GM12878 (cell line): Measurements from ENCODE around the gene ZNF785. TPM values are rescaled to one million over a fixed set of nuclear protein-coding genes. Genes with fewer than 3 reads are reported as not detected.

Experiments
- ATAC-seq: fragments of 200-7000 bp; cut with Tn5 transposase; 3 replicates; pipeline ENCODE4 v1.9.1; 2020; ENCODE audit warnings: mild to moderate bottlenecking, moderate library complexity
- BruUV-seq: library from RNA; stranded (reverse); fragments of 400-500 nt; replicated peaks from 2 replicates; lab custom pipeline; 2021; lab: Mats Ljungman, UMichigan
- CTCF ChIA-PET: fragments of 300-600 bp; sonication (Branson Sonifier 250); formaldehyde crosslinking; extraction: SDS; loops from one replicate; lab custom pipeline; 2021; ENCODE audit warnings: inconsistent platforms; lab: Yijun Ruan, JAX
- POLR2A ChIA-PET: fragments of 350-600 bp; formaldehyde crosslinking; extraction: SDS; loops from one replicate; lab custom pipeline; 2021; ENCODE audit warnings: inconsistent platforms; lab: Charles Lee
- RAD21 ChIA-PET: fragments of 300-600 bp; sonication (Branson Sonifier 250); formaldehyde crosslinking; loops from one replicate; lab custom pipeline; 2023; ENCODE audit warnings: antibody characterized with exemption; ENCODE audit not compliant: unreplicated experiment; lab: Charles Lee
- SMC1A ChIA-PET: fragments of 300-600 bp; sonication (Branson Sonifier 250); formaldehyde crosslinking; loops from one replicate; lab custom pipeline; 2023; ENCODE audit not compliant: unreplicated experiment, uncharacterized antibody; lab: Charles Lee
- DNase-seq: peaks from one replicate; pipeline ENCODE4 v3.0.0-alpha.2; 2011; ENCODE audit warnings: low read depth, low spot score
- FAIRE-seq: peaks from 3 replicates; lab custom pipeline; 2011; peaks lifted over from hg19 to GRCh38; lab: Jason Lieb, UNC
- H2AFZ ChIP-seq: 2 replicates; pipeline ENCODE4 v1.6.0; 2011; ENCODE audit warnings: low read depth, low read length, control low read depth; ENCODE audit not compliant: control insufficient read depth
- H3K27ac ChIP-seq: 2 replicates; pipeline ENCODE4 v1.5.1; 2011; ENCODE audit warnings: control low read depth; ENCODE audit not compliant: control insufficient read depth, insufficient read depth
- H3K27me3 ChIP-seq, 2 experiments: replicated peaks in 1 of 2; 2 replicates each; pipeline versions ENCODE4 v1.6.0 to v1.6.1; 2011; ENCODE audit warnings: low read length in 1 of 2; ENCODE audit not compliant: control insufficient read depth in 2 of 2, insufficient read depth in 2 of 2
- H3K36me3 ChIP-seq, 2 experiments: 2 replicates each; pipeline ENCODE4 v1.5.1; 2011; ENCODE audit warnings: low read length in 1 of 2; ENCODE audit not compliant: control insufficient read depth in 2 of 2, insufficient read depth in 2 of 2
- H3K4me1 ChIP-seq: 2 replicates; pipeline ENCODE4 v1.6.1; 2011; ENCODE audit warnings: mild to moderate bottlenecking, low read length, moderate library complexity, mixed read lengths; ENCODE audit not compliant: control insufficient read depth, insufficient read depth
- H3K4me2 ChIP-seq: 2 replicates; pipeline ENCODE4 v1.6.0; 2011; ENCODE audit warnings: control low read depth; ENCODE audit not compliant: control insufficient read depth, insufficient read depth
- H3K4me3 ChIP-seq: fragments of 200-600 bp; sonication (generic); 2 replicates; pipeline ENCODE4 v1.5.1; 2016
- H3K79me2 ChIP-seq: 2 replicates; pipeline ENCODE4 v1.6.0; 2011; ENCODE audit warnings: low read length; ENCODE audit not compliant: control insufficient read depth, insufficient read depth
- H3K9ac ChIP-seq: 2 replicates; pipeline ENCODE4 v1.8.0; 2011; ENCODE audit warnings: low read length, control low read depth, mixed read lengths; ENCODE audit not compliant: control insufficient read depth, insufficient read depth
- H3K9me3 ChIP-seq: replicated peaks from 3 replicates; pipeline ENCODE4 v1.5.1; 2011; ENCODE audit warnings: mild to moderate bottlenecking, low read length; ENCODE audit not compliant: control insufficient read depth, insufficient read depth
- H4K20me1 ChIP-seq: 2 replicates; pipeline ENCODE4 v1.6.0; 2011; ENCODE audit not compliant: control insufficient read depth, insufficient read depth
- CTCF ChIP-seq, 3 experiments: IDR thresholded peaks in 2 of 3; conservative IDR thresholded peaks in 1 of 3; 2 replicates each; pipeline ENCODE4 v1.5.1; 2011; ENCODE audit warnings: low read depth in 3 of 3, low read length in 3 of 3, mild to moderate bottlenecking in 3 of 3, control low read depth in 2 of 3, moderate library complexity in 2 of 3, inconsistent platforms in 1 of 3, mixed read lengths in 1 of 3; ENCODE audit not compliant: control insufficient read depth in 2 of 3, insufficient read depth in 1 of 3; ENCODE audit errors: extremely low read depth in 1 of 3
- MLLT1 ChIP-seq: fragments of 450-650 bp; IDR thresholded peaks from 2 replicates; pipeline ENCODE4 v1.6.1; 2016; ENCODE audit warnings: mild to moderate bottlenecking
- POLR2AphosphoS5 ChIP-seq: IDR thresholded peaks from 2 replicates; pipeline ENCODE4 v1.6.1; 2011; ENCODE audit warnings: mild to moderate bottlenecking, low read length, inconsistent platforms
- YY1 ChIP-seq: IDR thresholded peaks from 2 replicates; pipeline ENCODE4 v1.6.1; 2011; ENCODE audit warnings: low read depth, mild to moderate bottlenecking, low read length
- ZNF384 ChIP-seq: IDR thresholded peaks from 2 replicates; pipeline ENCODE4 v1.6.1; 2012; ENCODE audit warnings: low read depth, mild to moderate bottlenecking, low read length, improper control_type of control experiment, borderline replicate concordance
- WGBS: methylation state at CpG from one replicate; pipeline ENCODE4 v1.1.6; 2016; ENCODE audit warnings: low lambda C conversion rate; ENCODE audit not compliant: insufficient replicate concordance, insufficient coverage; ENCODE audit errors: missing lambda C conversion rate; 5-methylcytosine and 5-hydroxymethylcytosine counted together
- in situ Hi-C: fragments of 300-500 bp; cut with MboI; formaldehyde crosslinking; loops from 9 replicates; pipeline ENCODE4 v1.14.3; 2018; ENCODE audit warnings: mixed read lengths
- intact Hi-C: fragments of 100-400 bp; cut with micrococcal nuclease; formaldehyde crosslinking; loops from one replicate; pipeline ENCODE4 v1.14.2; 2022; ENCODE audit not compliant: unreplicated experiment
- polyA plus RNA-seq, 11 experiments: library from polyadenylated mRNA; depleted of rRNA in 4 of 11; unstranded in 6 of 11; stranded (reverse) in 5 of 11; fragments of >200 nt; fragmentation: Nextera tagmentation in 4 of 11; fragmentation: Illumina TruSeq in 1 of 11; extraction: Ambion mirVana in 4 of 11; extraction: Trizol in 1 of 11; gene quantifications; 1 replicate in 1 of 11; 2 replicates in 10 of 11; pipeline versions ENCODE4 v1.2.1 to v1.2.3, GENCODE V29; 2011 to 2016; ENCODE audit warnings: inconsistent platforms in 2 of 11, missing spikeins in 2 of 11, low read depth in 1 of 11
- total RNA-seq, 4 experiments: library from RNA; depleted of rRNA in 3 of 4; stranded (reverse); fragments of >200 nt in 3 of 4; fragmentation: Illumina TruSeq in 1 of 4; extraction: Trizol in 1 of 4; gene quantifications; 2 replicates each; pipeline versions ENCODE4 v1.2.1 to v1.2.3, GENCODE V29; 2013 to 2021

The ZNF785 gene
- total and polyA plus RNA-seq, 10 of the 15 experiments (the other 5 are each of a cell fraction or from before 2014, with no cell fraction given): 0.87 to 11.5 (median 7.5) TPM

GRCh38 chr16:30533748-30534367 lies 51.6 kb downstream of the ZNF785 start:
- no TSS peak for BruUV-seq
- Histone ChIP-seq H3K4me1 (peaks cover under 1% of the 10 kb centered on the region; the same call in 1 of the 2 replicates), H4K20me1 (no peaks in the 10 kb centered on the region), H3K79me2 (peaks cover 27% of the 10 kb centered on the region), H3K4me2 (peak overlapping the region; percentile 32), H3K4me3 (peak overlapping the region; percentile 90), H3K9ac (peak overlapping the region; percentile 96), H3K27ac (peak overlapping the region; percentile 85), H3K9me3 (no peaks in the 10 kb centered on the region), H2AFZ (peak overlapping the region; percentile 86), H3K36me3 (peaks cover 2 to 3% of the 10 kb centered on the region in 2 experiments; a peak in 1 of 4 replicates), H3K27me3 (no peaks in the 10 kb centered on the region)
- ChIA-PET SMC1A (interaction anchor here (0.9 to 4.7 kb wide), 8 partner anchors 24 to 104 kb away, joined by 5 to 47 read pairs (median 16); partner anchors contain the start of genes DCTPP1, ITGAL and ZNF764), CTCF (interaction anchor here (0.6 to 4.7 kb wide), 13 partner anchors 24 to 125 kb away, joined by 3 to 81 read pairs (median 15); partner anchors contain the start of genes DCTPP1, ITGAL, PRR14 and SEPHS2), POLR2A (interaction anchor here (0.5 to 5.2 kb wide), 15 partner anchors 26 to 381 kb away, joined by 3 to 109 read pairs (median 4); partner anchors contain the start of genes DCTPP1, ITGAL, ZNF688 and ZNF764), RAD21 (interaction anchor here (0.7 to 5.2 kb wide), 10 partner anchors 24 to 127 kb away, joined by 3 to 129 read pairs (median 14); partner anchors contain the start of genes DCTPP1, ZNF764, ZNF771 and ZNF785)
- WGBS: 2% methylated on average over 29 of the region's 29 CpGs
- in situ Hi-C loops (no loop called here), intact Hi-C loops (loop anchor here (2.0 kb wide), 2 partner anchors 51 to 103 kb away; partner anchors contain the start of genes DCTPP1 and ZNF785)
- TF ChIP-seq MLLT1 (peak; percentile 74; the same call in 1 of the 2 replicates), POLR2AphosphoS5 (no peak; the same call in 1 of the 2 replicates), YY1 (peak; percentile 66), CTCF (IDR thresholded peaks at IDR 0.05 in 2 of 3, conservative IDR thresholded peaks at IDR 0.05 in 1 of 3; ENCODE audit: control insufficient read depth in 2 of 3, extremely low read depth in 1 of 3, insufficient read depth in 1 of 3, low read depth in 3 of 3, low read length in 3 of 3) (0 out of 6 replicates have a peak, but pooled peaks of 1 of the 3 experiments have one; percentile 1), ZNF384 (0 out of 2 replicates have a peak, but pooled peaks have one; percentile 8)
- peak; percentile 16 for ATAC-seq
- peak; percentile 13 for FAIRE-seq
- no peak for DNase-seq
